ENCODE results near the gene ARHGAP44.

The ARHGAP44 gene

DNA sequence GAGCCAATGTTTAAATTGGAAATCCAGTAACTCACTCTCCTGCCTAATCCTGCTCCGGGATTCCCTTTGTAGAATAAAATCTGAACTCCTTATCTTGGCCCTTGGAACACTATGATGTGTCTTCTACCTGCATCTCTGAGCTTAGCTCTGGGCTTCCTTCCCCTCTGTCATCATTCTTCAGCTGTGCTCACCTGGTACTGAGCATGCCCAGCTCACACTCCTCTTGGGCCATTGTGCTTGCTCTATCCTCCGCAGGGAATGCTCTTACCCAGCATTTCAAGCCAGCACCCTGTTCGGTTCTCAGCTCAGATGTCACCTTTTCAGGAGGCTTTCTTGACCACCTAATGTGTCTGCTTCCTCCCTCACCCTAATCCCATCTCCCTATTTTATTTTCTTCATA, 112.7 kb downstream of the ARHGAP44 start:
- Histone ChIP-seq H3K9me3 (replicated peaks; ENCODE audit: low read length) (no peaks in the 10 kb centered on the region), H3K4me3 (ENCODE audit: low read length) (no peak overlapping the region), H3K4me2 (ENCODE audit: low read length) (no peak overlapping the region), H3K4me1 (ENCODE audit: control insufficient read depth, insufficient read depth, low read length) (no peaks in the 10 kb centered on the region), H3K9ac (ENCODE audit: low read depth, low read length) (no peak overlapping the region), H3K27me3 (ENCODE audit: control insufficient read depth, insufficient read depth, low read length) (no peaks in the 10 kb centered on the region), H3K36me3 (ENCODE audit: insufficient read depth, low read length) (no peaks in the 10 kb centered on the region)

- Histone ChIP-seq H3K27me3 (ENCODE audit: control insufficient read depth, insufficient read depth, low read length) (no peaks in the 10 kb centered on the region), H3K9ac (ENCODE audit: low read depth, low read length) (no peak overlapping the region), H3K4me2 (ENCODE audit: low read length) (no peak overlapping the region), H3K36me3 (ENCODE audit: insufficient read depth, low read length) (no peaks in the 10 kb centered on the region), H3K4me1 (ENCODE audit: control insufficient read depth, insufficient read depth, low read length) (no peaks in the 10 kb centered on the region), H3K4me3 (ENCODE audit: low read length) (no peak overlapping the region), H3K9me3 (replicated peaks; ENCODE audit: low read length) (no peaks in the 10 kb centered on the region)
These were observed 118.2 kb downstream of the ARHGAP44 start for GRCh38 chr17:12907477-12907876.

- Histone ChIP-seq H3K9me3 (replicated peaks; ENCODE audit: low read length) (no peaks in the 10 kb centered on the region), H3K4me2 (ENCODE audit: low read length) (no peak overlapping the region), H3K4me3 (ENCODE audit: low read length) (no peak overlapping the region), H3K36me3 (ENCODE audit: insufficient read depth, low read length) (no peaks in the 10 kb centered on the region), H3K9ac (ENCODE audit: low read depth, low read length) (no peak overlapping the region), H3K27me3 (ENCODE audit: control insufficient read depth, insufficient read depth, low read length) (no peaks in the 10 kb centered on the region), H3K4me1 (ENCODE audit: control insufficient read depth, insufficient read depth, low read length) (no peaks in the 10 kb centered on the region)
These were observed 119.7 kb downstream of the ARHGAP44 start for GRCh38 chr17:12909046-12909445.

DNA sequence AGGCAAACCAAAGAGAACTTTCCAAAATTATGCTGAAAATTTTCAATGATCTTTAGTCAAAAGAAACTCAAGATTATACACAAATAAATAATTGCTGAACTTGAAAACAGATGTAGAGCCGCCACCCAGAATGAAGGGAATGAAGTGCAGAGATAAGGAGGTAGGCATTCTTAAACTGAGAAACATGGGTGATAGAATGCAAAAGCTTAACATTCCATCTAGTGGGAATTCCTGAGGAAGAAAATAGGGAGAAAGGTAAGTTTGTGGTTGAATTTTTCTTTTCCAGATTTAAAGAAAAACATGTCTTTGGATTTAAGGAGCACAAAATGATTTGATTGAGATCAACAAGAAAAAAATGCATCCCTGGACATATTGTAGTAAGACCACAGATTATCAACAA, 120.2 kb downstream of the ARHGAP44 start:
- no peak overlapping the region for H3K9ac ChIP-seq (ENCODE audit: low read depth, low read length)
- H3K4me3 ChIP-seq (ENCODE audit: low read length): no peak overlapping the region
- no peak overlapping the region for H3K4me2 ChIP-seq (ENCODE audit: low read length)
- no peaks in the 10 kb centered on the region for H3K27me3 ChIP-seq (ENCODE audit: control insufficient read depth, insufficient read depth, low read length)
- no peaks in the 10 kb centered on the region for H3K36me3 ChIP-seq (ENCODE audit: insufficient read depth, low read length)
- H3K9me3 ChIP-seq (replicated peaks; ENCODE audit: low read length): no peaks in the 10 kb centered on the region
- no peaks in the 10 kb centered on the region for H3K4me1 ChIP-seq (ENCODE audit: control insufficient read depth, insufficient read depth, low read length)

GRCh38 chr17:12911239-12911638, 121.9 kb downstream of the ARHGAP44 start:
- H3K27me3 ChIP-seq (ENCODE audit: control insufficient read depth, insufficient read depth, low read length): no peaks in the 10 kb centered on the region
- H3K4me1 ChIP-seq (ENCODE audit: control insufficient read depth, insufficient read depth, low read length): no peaks in the 10 kb centered on the region
- no peak overlapping the region for H3K9ac ChIP-seq (ENCODE audit: low read depth, low read length)
- H3K4me3 ChIP-seq (ENCODE audit: low read length): no peak overlapping the region
- H3K36me3 ChIP-seq (ENCODE audit: insufficient read depth, low read length): no peaks in the 10 kb centered on the region
- no peak overlapping the region for H3K4me2 ChIP-seq (ENCODE audit: low read length)
- H3K9me3 ChIP-seq (replicated peaks; ENCODE audit: low read length): no peaks in the 10 kb centered on the region

DNA sequence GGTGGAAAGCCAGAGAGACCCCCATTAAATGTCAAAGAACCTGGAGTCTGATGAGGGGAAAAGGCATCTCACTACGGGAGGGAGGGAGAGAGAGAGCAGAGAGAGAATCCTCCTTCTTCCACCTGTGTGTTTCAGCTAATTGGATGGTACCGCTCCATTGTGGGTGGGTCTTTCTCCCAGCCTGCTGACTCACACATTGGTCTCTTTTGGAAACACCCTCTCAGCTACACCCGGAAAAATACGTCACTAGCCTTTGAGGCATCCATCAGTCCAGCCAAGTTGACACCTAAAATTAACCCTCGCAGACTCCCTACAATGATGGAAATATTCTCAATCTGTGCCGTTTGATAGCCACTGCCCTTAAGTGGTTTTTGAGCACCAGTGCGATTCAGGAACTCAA, 128.1 kb downstream of the ARHGAP44 start:
- H3K9me3 ChIP-seq (replicated peaks; ENCODE audit: low read length): no peaks in the 10 kb centered on the region
- H3K27me3 ChIP-seq (ENCODE audit: control insufficient read depth, insufficient read depth, low read length): no peaks in the 10 kb centered on the region
- no peaks in the 10 kb centered on the region for H3K36me3 ChIP-seq (ENCODE audit: insufficient read depth, low read length)
- H3K4me2 ChIP-seq (ENCODE audit: low read length): no peak overlapping the region
- H3K9ac ChIP-seq (ENCODE audit: low read depth, low read length): no peak overlapping the region
- no peak overlapping the region for H3K4me3 ChIP-seq (ENCODE audit: low read length)
- no peaks in the 10 kb centered on the region for H3K4me1 ChIP-seq (ENCODE audit: control insufficient read depth, insufficient read depth, low read length)

- Histone ChIP-seq H3K27me3 (ENCODE audit: control insufficient read depth, insufficient read depth, low read length) (no peaks in the 10 kb centered on the region), H3K36me3 (ENCODE audit: insufficient read depth, low read length) (no peaks in the 10 kb centered on the region), H3K4me1 (ENCODE audit: control insufficient read depth, insufficient read depth, low read length) (no peaks in the 10 kb centered on the region), H3K4me3 (ENCODE audit: low read length) (no peak overlapping the region), H3K9me3 (replicated peaks; ENCODE audit: low read length) (no peaks in the 10 kb centered on the region), H3K9ac (ENCODE audit: low read depth, low read length) (no peak overlapping the region), H3K4me2 (ENCODE audit: low read length) (no peak overlapping the region)
These were observed 128.8 kb downstream of the ARHGAP44 start for GRCh38 chr17:12918142-12918541.

DNA sequence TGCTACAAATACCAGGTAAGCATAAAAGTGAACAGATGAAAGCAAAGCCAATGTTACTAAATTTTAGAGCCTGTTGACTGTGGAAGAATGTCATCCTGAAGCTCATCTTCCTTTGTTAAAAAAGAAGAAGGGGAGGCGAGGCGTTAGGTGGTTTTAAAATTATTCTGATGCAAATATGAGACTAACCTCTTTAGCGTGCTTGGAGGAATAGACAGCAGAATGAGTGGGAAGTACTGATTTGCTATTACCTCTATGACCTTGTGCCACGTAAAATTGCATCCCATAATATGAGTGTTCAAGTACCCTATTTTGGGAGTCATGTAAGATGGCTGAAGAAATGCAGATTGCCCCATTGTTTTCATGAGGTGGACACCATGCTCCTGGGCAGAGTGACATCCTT, 132.8 kb downstream of the ARHGAP44 start:
- H3K9ac ChIP-seq (ENCODE audit: low read depth, low read length): no peak overlapping the region
- no peaks in the 10 kb centered on the region for H3K36me3 ChIP-seq (ENCODE audit: insufficient read depth, low read length)
- H3K4me2 ChIP-seq (ENCODE audit: low read length): no peak overlapping the region
- H3K4me3 ChIP-seq (ENCODE audit: low read length): no peak overlapping the region
- H3K9me3 ChIP-seq (replicated peaks; ENCODE audit: low read length): no peaks in the 10 kb centered on the region
- H3K4me1 ChIP-seq (ENCODE audit: control insufficient read depth, insufficient read depth, low read length): no peaks in the 10 kb centered on the region
- H3K27me3 ChIP-seq (ENCODE audit: control insufficient read depth, insufficient read depth, low read length): no peaks in the 10 kb centered on the region

- Histone ChIP-seq H3K9me3 (replicated peaks; ENCODE audit: low read length) (no peaks in the 10 kb centered on the region), H3K4me2 (ENCODE audit: low read length) (no peak overlapping the region), H3K36me3 (ENCODE audit: insufficient read depth, low read length) (no peaks in the 10 kb centered on the region), H3K4me1 (ENCODE audit: control insufficient read depth, insufficient read depth, low read length) (no peaks in the 10 kb centered on the region), H3K27me3 (ENCODE audit: control insufficient read depth, insufficient read depth, low read length) (no peaks in the 10 kb centered on the region), H3K4me3 (ENCODE audit: low read length) (no peak overlapping the region), H3K9ac (ENCODE audit: low read depth, low read length) (no peak overlapping the region)
These were observed 135.3 kb downstream of the ARHGAP44 start for GRCh38 chr17:12924614-12925013.

- Histone ChIP-seq H3K4me1 (ENCODE audit: control insufficient read depth, insufficient read depth, low read length) (no peaks in the 10 kb centered on the region), H3K4me2 (ENCODE audit: low read length) (no peak overlapping the region), H3K9ac (ENCODE audit: low read depth, low read length) (no peak overlapping the region), H3K9me3 (replicated peaks; ENCODE audit: low read length) (no peaks in the 10 kb centered on the region), H3K36me3 (ENCODE audit: insufficient read depth, low read length) (no peaks in the 10 kb centered on the region), H3K27me3 (ENCODE audit: control insufficient read depth, insufficient read depth, low read length) (no peaks in the 10 kb centered on the region), H3K4me3 (ENCODE audit: low read length) (no peak overlapping the region)
These were observed 137.7 kb downstream of the ARHGAP44 start for GRCh38 chr17:12927001-12927400.

GRCh38 chr17:12927541-12928425, 138.5 kb downstream of the ARHGAP44 start:
- Histone ChIP-seq H3K9ac (ENCODE audit: low read depth, low read length) (no peak overlapping the region), H3K4me2 (ENCODE audit: low read length) (no peak overlapping the region), H3K4me3 (ENCODE audit: low read length) (no peak overlapping the region)

DNA sequence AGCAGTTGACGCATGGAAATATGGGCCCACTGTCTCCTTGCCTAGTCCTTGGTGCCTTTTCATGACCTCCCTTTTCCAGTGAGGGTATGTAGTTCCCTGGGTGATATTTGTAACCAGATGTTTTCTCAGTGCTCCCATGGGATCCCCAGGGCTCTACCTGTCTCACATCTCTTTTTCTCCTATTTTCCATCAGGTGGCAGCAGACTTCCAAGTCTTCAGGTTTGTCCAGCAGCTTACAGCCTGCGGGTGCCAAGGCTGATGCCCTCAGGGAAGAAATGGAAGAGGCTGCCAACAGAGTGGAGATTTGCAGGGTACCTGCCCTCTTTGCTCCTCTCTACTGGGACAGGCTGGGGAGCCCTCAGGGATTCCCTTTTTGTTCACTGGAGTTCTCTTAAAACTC, 139.4 kb downstream of the ARHGAP44 start:
- Histone ChIP-seq H3K4me1 (ENCODE audit: control insufficient read depth, insufficient read depth, low read length) (no peaks in the 10 kb centered on the region), H3K27me3 (ENCODE audit: control insufficient read depth, insufficient read depth, low read length) (no peaks in the 10 kb centered on the region), H3K36me3 (ENCODE audit: insufficient read depth, low read length) (no peaks in the 10 kb centered on the region), H3K9ac (ENCODE audit: low read depth, low read length) (no peak overlapping the region), H3K9me3 (replicated peaks; ENCODE audit: low read length) (no peaks in the 10 kb centered on the region), H3K4me3 (ENCODE audit: low read length) (no peak overlapping the region), H3K4me2 (ENCODE audit: low read length) (no peak overlapping the region)

More at GRCh38 chr17:12927541-12928425, 138.5 kb downstream of the ARHGAP44 start:
- H3K36me3 ChIP-seq (ENCODE audit: insufficient read depth, low read length): no peaks in the 10 kb centered on the region
- H3K4me1 ChIP-seq (ENCODE audit: control insufficient read depth, insufficient read depth, low read length): no peaks in the 10 kb centered on the region
- H3K27me3 ChIP-seq (ENCODE audit: control insufficient read depth, insufficient read depth, low read length): no peaks in the 10 kb centered on the region
- no peaks in the 10 kb centered on the region for H3K9me3 ChIP-seq (replicated peaks; ENCODE audit: low read length)

Measured in skeletal muscle satellite cell (primary cell).